ENCODE results near the gene SORL1-AS1.
"Not testable (repeated sequence)": the region's sequence is repeated elsewhere in the genome, so short reads cannot be mapped to it uniquely, and the experiment has no call there.

The SORL1-AS1 gene

DNA sequence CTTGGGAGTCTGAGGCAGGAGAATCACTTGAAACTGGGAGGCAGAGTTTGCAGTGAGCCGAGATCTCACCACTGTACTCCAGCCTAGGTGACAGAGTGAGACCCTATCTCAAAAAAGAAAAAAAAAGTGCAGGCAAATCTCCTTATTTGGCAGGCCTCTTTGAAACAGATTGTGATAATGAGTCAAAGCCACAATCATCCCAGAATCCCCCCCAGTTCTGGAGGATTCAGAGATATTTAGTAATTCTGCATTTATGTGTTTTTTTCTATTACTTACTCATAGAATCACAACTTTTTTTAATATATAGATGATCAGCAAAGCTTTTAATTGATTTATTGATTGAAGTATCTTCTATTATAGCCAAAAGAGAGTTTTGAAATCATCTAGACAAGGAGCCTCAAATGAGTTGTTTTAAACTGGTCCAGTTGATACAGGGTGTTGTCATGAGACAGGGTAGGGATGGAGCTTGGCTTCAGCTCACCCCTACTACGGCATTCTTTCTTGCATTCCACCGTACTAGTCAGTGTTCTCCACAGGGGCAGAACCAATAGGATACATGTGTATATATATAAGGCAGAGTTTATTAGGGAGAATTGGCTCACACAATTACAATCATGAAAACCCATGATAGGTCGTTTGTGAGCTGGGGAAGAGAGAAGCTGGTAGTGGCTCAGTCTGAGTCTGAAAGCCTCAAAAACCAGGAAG is 39.9 kb downstream of the SORL1-AS1 start:
- H2BK120ac ChIP-seq (ENCODE audit: low read depth, low read length), result no peak overlapping the region
- no peak overlapping the region for H4K91ac ChIP-seq (ENCODE audit: low read length)
- no peak overlapping the region for H3K14ac ChIP-seq (ENCODE audit: low read length in 2 of 2)
- H2BK12ac ChIP-seq (ENCODE audit: low read length in 2 of 2), result no peak overlapping the region
- no peak overlapping the region for H2AK5ac ChIP-seq (ENCODE audit: low read length, severe bottlenecking)
- no peak overlapping the region for H3K23ac ChIP-seq (ENCODE audit: low read length in 2 of 2)
- no peak overlapping the region for H4K8ac ChIP-seq (ENCODE audit: low read length)
- no peaks in the 10 kb centered on the region for H3K79me1 ChIP-seq (replicated peaks; ENCODE audit: low read length, poor library complexity, severe bottlenecking)
- H3K18ac ChIP-seq (ENCODE audit: low read depth in 1 of 2, low read length in 2 of 2), result no peak overlapping the region
- H3K27ac ChIP-seq (ENCODE audit: low read length, poor library complexity, severe bottlenecking), result no peak overlapping the region
- DNase-seq, result no peak
- H3K4me2 ChIP-seq (ENCODE audit: low read length, poor library complexity, severe bottlenecking), result no peak overlapping the region
- H3K4ac ChIP-seq (ENCODE audit: low read depth in 1 of 2, low read length in 2 of 2), result no peak overlapping the region
- H2AFZ ChIP-seq (ENCODE audit: low read depth, low read length), result no peak overlapping the region
- no peaks in the 10 kb centered on the region for H3K9me3 ChIP-seq (ENCODE audit: control insufficient read depth, low read length)
- no peak overlapping the region for H2BK5ac ChIP-seq (ENCODE audit: low read depth, low read length, poor library complexity, severe bottlenecking)
- H3K27me3 ChIP-seq (ENCODE audit: control insufficient read depth in 1 of 2, insufficient read depth in 1 of 2, low read length in 2 of 2), result peaks cover 0 to 3% of the 10 kb centered on the region in 2 experiments
- no peak overlapping the region for H3K4me3 ChIP-seq (ENCODE audit: insufficient read depth in 1 of 2, low read depth in 1 of 2, low read length in 2 of 2)
- H3K36me3 ChIP-seq (ENCODE audit: control insufficient read depth in 1 of 2, insufficient read depth in 2 of 2, low read depth in 1 of 2, low read length in 2 of 2), result no peaks in the 10 kb centered on the region
- WGBS, result 76% methylated on average over 2 of the region's 4 CpGs
- H2BK15ac ChIP-seq (ENCODE audit: low read depth, poor library complexity, severe bottlenecking), result no peak overlapping the region
- H3K4me1 ChIP-seq (ENCODE audit: control insufficient read depth, insufficient read depth, low read depth, low read length), result no peaks in the 10 kb centered on the region
- H3K9ac ChIP-seq (ENCODE audit: low read length), result no peak overlapping the region

DNA sequence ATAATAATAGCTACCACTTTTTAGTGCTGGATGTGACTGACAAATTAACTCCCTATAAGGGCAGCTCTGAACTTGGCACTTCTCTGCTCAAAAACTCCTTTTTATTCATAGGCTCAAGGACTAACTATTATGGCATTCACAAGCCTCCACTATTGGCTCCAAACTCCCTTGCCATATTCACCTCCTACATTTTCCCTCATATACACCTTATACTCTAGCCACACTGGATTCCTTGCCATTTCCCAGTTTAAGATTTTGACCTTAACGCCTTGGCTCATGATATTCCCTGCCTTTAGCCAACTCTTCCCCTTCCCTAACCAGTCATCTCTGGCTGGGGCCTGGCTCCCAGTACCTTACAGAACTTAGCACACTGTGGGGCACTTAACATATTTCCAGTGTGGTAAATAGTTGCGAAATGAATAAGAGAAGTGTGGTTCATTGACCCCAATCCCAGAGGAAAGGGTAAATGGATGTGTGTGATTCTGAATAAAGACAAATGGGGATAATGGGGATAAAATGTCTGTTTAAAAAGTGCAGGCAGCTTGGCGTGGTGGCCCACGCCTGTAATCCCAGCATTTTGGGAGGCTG is 40.7 kb downstream of the SORL1-AS1 start:
- H3K18ac ChIP-seq (ENCODE audit: low read depth in 1 of 2, low read length in 2 of 2), result no peak overlapping the region
- no peak overlapping the region for H3K4ac ChIP-seq (ENCODE audit: low read depth in 1 of 2, low read length in 2 of 2)

GRCh38 chr11:121411330-121411729 is 41.4 kb downstream of the SORL1-AS1 start:
- not testable (repeated sequence) for H2BK15ac ChIP-seq (ENCODE audit: low read depth, poor library complexity, severe bottlenecking); H2AFZ ChIP-seq (ENCODE audit: low read depth, low read length); H3K79me1 ChIP-seq (replicated peaks; ENCODE audit: low read length, poor library complexity, severe bottlenecking); H3K18ac ChIP-seq (ENCODE audit: low read depth in 1 of 2, low read length in 2 of 2); H3K9ac ChIP-seq (ENCODE audit: low read length); H3K27ac ChIP-seq (ENCODE audit: low read length, poor library complexity, severe bottlenecking); H3K4me3 ChIP-seq (ENCODE audit: insufficient read depth in 1 of 2, low read depth in 1 of 2, low read length in 2 of 2); H3K23ac ChIP-seq (ENCODE audit: low read length in 2 of 2); H4K91ac ChIP-seq (ENCODE audit: low read length); H3K14ac ChIP-seq (ENCODE audit: low read length in 2 of 2); H2BK12ac ChIP-seq (ENCODE audit: low read length in 2 of 2); H3K27me3 ChIP-seq (ENCODE audit: control insufficient read depth in 1 of 2, insufficient read depth in 1 of 2, low read length in 2 of 2); H3K4me1 ChIP-seq (ENCODE audit: control insufficient read depth, insufficient read depth, low read depth, low read length); DNase-seq; H3K4ac ChIP-seq (ENCODE audit: low read depth in 1 of 2, low read length in 2 of 2); H4K8ac ChIP-seq (ENCODE audit: low read length); H2BK120ac ChIP-seq (ENCODE audit: low read depth, low read length); H3K9me3 ChIP-seq (ENCODE audit: control insufficient read depth, low read length); H2AK5ac ChIP-seq (ENCODE audit: low read length, severe bottlenecking); H2BK5ac ChIP-seq (ENCODE audit: low read depth, low read length, poor library complexity, severe bottlenecking); H3K36me3 ChIP-seq (ENCODE audit: control insufficient read depth in 1 of 2, insufficient read depth in 2 of 2, low read depth in 1 of 2, low read length in 2 of 2); H3K4me2 ChIP-seq (ENCODE audit: low read length, poor library complexity, severe bottlenecking)

More for the DNA sequence above, 40.7 kb downstream of the SORL1-AS1 start:
- Histone ChIP-seq H3K14ac (ENCODE audit: low read length in 2 of 2) (no peak overlapping the region), H3K79me1 (replicated peaks; ENCODE audit: low read length, poor library complexity, severe bottlenecking) (no peaks in the 10 kb centered on the region), H2BK120ac (ENCODE audit: low read depth, low read length) (no peak overlapping the region), H3K9me3 (ENCODE audit: control insufficient read depth, low read length) (no peaks in the 10 kb centered on the region), H3K9ac (ENCODE audit: low read length) (no peak overlapping the region), H3K4me2 (ENCODE audit: low read length, poor library complexity, severe bottlenecking) (no peak overlapping the region), H2BK15ac (ENCODE audit: low read depth, poor library complexity, severe bottlenecking) (no peak overlapping the region), H3K27me3 (ENCODE audit: control insufficient read depth in 1 of 2, insufficient read depth in 1 of 2, low read length in 2 of 2) (peaks cover 0 to 3% of the 10 kb centered on the region in 2 experiments), H2BK5ac (ENCODE audit: low read depth, low read length, poor library complexity, severe bottlenecking) (no peak overlapping the region), H2AK5ac (ENCODE audit: low read length, severe bottlenecking) (no peak overlapping the region), H3K4me3 (ENCODE audit: insufficient read depth in 1 of 2, low read depth in 1 of 2, low read length in 2 of 2) (no peak overlapping the region), H3K27ac (ENCODE audit: low read length, poor library complexity, severe bottlenecking) (no peak overlapping the region), H4K8ac (ENCODE audit: low read length) (no peak overlapping the region), H3K4me1 (ENCODE audit: control insufficient read depth, insufficient read depth, low read depth, low read length) (no peaks in the 10 kb centered on the region), H3K23ac (ENCODE audit: low read length in 2 of 2) (no peak overlapping the region), H2BK12ac (ENCODE audit: low read length in 2 of 2) (no peak overlapping the region), H4K91ac (ENCODE audit: low read length) (no peak overlapping the region), H2AFZ (ENCODE audit: low read depth, low read length) (no peak overlapping the region), H3K36me3 (ENCODE audit: control insufficient read depth in 1 of 2, insufficient read depth in 2 of 2, low read depth in 1 of 2, low read length in 2 of 2) (no peaks in the 10 kb centered on the region)
- WGBS, result 83% methylated on average over 4 of the region's 4 CpGs
- no peak for DNase-seq

GRCh38 chr11:121410041-121410440 is 42.7 kb downstream of the SORL1-AS1 start:
- not testable (repeated sequence) for H3K18ac ChIP-seq (ENCODE audit: low read depth in 1 of 2, low read length in 2 of 2); H3K9ac ChIP-seq (ENCODE audit: low read length); H3K27me3 ChIP-seq (ENCODE audit: control insufficient read depth in 1 of 2, insufficient read depth in 1 of 2, low read length in 2 of 2); H3K4me3 ChIP-seq (ENCODE audit: insufficient read depth in 1 of 2, low read depth in 1 of 2, low read length in 2 of 2); H3K9me3 ChIP-seq (ENCODE audit: control insufficient read depth, low read length); H4K91ac ChIP-seq (ENCODE audit: low read length); H2AK5ac ChIP-seq (ENCODE audit: low read length, severe bottlenecking); H2BK12ac ChIP-seq (ENCODE audit: low read length in 2 of 2); H2BK5ac ChIP-seq (ENCODE audit: low read depth, low read length, poor library complexity, severe bottlenecking); H3K36me3 ChIP-seq (ENCODE audit: control insufficient read depth in 1 of 2, insufficient read depth in 2 of 2, low read depth in 1 of 2, low read length in 2 of 2); H3K4me1 ChIP-seq (ENCODE audit: control insufficient read depth, insufficient read depth, low read depth, low read length); H4K8ac ChIP-seq (ENCODE audit: low read length); H3K4ac ChIP-seq (ENCODE audit: low read depth in 1 of 2, low read length in 2 of 2); H2BK120ac ChIP-seq (ENCODE audit: low read depth, low read length); DNase-seq; H3K79me1 ChIP-seq (replicated peaks; ENCODE audit: low read length, poor library complexity, severe bottlenecking); H3K4me2 ChIP-seq (ENCODE audit: low read length, poor library complexity, severe bottlenecking); H2AFZ ChIP-seq (ENCODE audit: low read depth, low read length); H3K27ac ChIP-seq (ENCODE audit: low read length, poor library complexity, severe bottlenecking); H3K23ac ChIP-seq (ENCODE audit: low read length in 2 of 2); H2BK15ac ChIP-seq (ENCODE audit: low read depth, poor library complexity, severe bottlenecking); H3K14ac ChIP-seq (ENCODE audit: low read length in 2 of 2)
- WGBS, result 100% methylated on average over 1 of the region's 2 CpGs
